ENCODE results near the gene NEK11.
A peak's percentile ranks its signal among the peaks of the same experiment; 100 is the strongest.

NEK11 gene, protein sequence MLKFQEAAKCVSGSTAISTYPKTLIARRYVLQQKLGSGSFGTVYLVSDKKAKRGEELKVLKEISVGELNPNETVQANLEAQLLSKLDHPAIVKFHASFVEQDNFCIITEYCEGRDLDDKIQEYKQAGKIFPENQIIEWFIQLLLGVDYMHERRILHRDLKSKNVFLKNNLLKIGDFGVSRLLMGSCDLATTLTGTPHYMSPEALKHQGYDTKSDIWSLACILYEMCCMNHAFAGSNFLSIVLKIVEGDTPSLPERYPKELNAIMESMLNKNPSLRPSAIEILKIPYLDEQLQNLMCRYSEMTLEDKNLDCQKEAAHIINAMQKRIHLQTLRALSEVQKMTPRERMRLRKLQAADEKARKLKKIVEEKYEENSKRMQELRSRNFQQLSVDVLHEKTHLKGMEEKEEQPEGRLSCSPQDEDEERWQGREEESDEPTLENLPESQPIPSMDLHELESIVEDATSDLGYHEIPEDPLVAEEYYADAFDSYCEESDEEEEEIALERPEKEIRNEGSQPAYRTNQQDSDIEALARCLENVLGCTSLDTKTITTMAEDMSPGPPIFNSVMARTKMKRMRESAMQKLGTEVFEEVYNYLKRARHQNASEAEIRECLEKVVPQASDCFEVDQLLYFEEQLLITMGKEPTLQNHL

DNA sequence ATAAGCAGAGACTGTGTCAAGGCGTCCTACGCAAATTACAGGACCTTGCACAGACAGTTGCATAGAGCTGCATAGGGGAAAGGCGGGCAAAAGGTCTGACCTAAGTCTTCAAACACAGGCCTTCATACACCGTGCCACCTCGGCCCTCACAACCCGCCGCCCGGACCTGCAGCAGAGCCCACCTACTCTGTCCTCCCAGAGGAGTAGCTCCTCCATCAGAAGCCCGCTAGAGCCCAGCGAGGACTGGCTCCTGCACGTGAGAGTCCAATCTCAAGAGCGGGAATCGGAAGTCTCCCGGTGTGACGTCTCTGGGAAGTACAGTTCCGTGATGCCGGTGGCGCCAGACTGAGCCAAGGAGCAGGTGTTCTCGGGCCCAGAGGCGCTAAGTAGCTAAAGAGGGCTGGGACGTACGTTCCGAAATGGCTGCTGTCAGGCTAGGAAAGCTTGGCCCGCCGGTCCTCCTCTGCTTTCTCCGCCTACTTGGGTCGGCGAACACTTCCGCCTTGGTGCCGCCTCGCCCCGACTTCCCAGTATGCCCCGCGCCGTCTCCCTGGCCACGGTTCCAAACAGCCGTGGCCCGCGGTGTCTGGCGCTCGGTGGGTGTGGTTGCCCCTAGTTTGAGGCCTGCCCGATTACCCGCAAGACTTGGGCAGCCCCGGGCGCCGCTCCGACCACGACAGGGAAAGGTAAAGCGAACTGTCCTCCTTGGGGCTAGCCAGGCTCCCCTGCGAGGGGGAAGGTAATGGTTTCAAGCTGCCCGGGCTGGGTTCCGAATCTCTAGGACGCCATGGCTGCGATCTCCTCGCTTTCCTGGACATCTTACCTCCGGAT is at the start of gene NEK11, which contains the start of gene ASTE1:
TSS of gene NEK11 (plus strand) at position 557 of the 831 bp plus-strand sequence. CDS start 2,832 bp downstream, outside the sequence.
TSS of gene ASTE1 (minus strand) at position 505 of the 831 bp plus-strand sequence. CDS start 1,519 bp downstream, outside the sequence.
- peak; percentile 93 for DNase-seq (ENCODE audit: low spot score)

DNA sequence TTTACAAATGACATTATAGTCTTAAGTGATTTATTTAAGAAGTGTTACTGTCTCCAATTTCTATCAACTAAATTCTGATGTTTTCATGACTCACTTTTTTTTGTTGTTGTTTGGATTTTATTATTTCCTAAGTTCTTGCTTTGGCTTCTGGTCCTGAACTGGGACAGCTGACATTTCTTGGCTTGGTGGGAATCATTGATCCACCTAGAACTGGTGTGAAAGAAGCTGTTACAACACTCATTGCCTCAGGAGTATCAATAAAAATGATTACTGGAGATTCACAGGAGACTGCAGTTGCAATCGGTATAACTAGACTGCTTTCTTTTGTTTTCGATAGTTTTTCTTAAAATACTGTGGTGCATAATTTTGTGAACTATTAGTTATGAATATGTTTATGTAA is 47.6 kb upstream of the NEK11 start:
- no peak for DNase-seq (ENCODE audit: low spot score)

DNA sequence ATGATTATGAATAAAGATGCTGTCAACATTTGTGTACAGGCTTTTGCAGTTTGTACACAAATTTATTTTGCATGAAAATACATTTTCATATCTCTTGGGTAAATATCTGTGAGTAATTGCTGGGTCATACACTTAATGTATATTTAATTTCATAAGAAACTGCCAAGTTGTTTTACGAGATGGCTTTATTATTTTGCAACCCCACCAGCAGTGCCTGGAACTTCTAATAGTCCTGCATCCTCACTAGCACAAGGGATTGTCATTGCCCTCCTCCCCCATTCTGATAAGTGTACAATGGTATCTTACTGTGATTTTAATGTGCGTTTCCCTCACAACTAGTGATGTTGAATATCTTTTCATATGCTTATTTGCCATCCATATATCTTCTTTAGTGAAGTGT is 45.2 kb upstream of the NEK11 start:
- DNase-seq (ENCODE audit: low spot score) = no peak

DNA sequence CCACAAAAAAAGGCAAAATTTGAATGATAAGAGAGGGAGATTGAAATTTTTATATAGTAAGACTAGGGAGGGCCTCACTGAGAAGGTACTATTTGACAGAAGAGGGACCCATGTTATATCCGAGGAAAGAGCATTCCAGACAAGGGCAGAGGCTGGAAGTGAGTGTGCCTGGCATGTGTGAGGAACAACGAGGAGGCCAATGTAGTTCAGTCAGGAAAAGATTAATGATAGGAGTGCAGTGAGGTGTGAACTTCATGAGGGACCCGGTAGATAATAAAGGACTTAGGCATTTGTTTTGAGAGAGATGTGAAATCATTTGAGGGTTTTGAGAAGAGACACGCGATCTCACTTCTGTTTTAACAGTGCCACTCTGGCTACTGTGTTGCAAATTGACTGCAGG is 36.4 kb upstream of the NEK11 start:
- no peak for DNase-seq (ENCODE audit: low spot score)

DNA sequence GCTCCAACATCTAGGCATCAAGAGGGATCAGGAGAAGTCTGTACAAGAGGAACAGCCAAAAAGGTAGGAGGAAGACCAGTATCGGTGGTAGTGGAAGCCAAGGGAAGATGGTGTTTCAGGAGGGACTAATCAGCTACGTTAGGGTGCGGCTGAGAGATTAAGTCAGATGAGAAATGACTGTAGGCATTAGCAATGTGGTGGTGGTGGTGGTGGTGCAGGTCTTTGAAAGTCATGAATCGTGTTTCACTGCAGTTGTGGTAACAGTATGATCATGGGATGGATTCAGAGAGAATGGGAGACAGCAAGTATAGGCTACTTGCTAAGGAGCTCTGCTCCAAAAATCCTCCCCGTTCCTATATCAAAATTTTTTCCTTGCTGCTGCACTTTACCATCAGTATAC is 35.6 kb upstream of the NEK11 start:
- no peak for DNase-seq (ENCODE audit: low spot score)

DNA sequence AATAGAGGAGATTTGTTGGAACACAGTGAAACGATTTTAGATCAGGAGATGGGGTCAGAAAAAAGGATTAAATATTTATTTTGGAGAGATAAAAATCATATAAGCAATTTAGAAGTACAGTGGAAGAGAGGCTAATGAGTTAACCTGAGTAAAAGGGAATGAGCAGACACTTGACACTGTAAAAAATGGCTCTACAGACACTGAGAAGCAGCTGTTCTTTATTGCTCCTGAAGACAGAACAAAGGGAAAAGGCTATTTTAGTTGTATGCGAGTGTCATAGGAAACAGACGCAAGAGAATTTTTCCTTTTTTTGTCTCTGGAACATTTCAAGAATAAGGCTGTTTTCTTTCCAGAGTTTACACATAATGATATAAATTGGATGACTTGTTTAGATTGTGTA is 34.3 kb upstream of the NEK11 start:
- DNase-seq (ENCODE audit: low spot score) = no peak

DNA sequence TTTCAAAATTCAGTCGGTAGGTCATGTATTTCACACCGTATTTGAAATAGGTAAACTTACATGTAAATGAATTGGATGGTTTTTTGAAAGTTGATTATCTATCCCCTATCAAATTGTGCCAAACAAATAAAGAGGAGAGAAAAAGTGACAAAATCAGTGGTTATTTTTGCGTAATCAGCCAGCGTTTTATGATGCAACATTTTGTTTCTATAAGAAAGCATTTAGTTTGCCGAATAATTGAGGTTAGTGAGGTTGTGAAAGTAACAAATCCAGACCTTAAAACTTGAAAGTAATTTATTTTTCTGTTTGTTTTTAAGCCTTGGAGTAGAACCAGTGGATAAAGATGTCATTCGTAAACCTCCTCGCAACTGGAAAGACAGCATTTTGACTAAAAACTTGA is 29.4 kb upstream of the NEK11 start:
- no peak for DNase-seq (ENCODE audit: low spot score)

DNA sequence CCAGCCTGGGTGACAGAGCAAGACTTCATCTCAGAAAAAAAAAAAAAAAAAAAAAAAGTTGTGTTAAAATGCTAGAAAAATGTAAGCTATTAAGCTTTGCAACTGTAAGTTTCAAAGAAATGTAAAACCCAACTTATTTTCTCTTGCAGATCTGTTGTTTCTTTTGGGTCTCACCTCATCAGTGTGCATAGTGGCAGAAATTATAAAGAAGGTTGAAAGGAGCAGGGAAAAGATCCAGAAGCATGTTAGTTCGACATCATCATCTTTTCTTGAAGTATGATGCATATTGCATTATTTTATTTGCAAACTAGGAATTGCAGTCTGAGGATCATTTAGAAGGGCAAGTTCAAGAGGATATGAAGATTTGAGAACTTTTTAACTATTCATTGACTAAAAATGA is 25.6 kb upstream of the NEK11 start:
- DNase-seq (ENCODE audit: low spot score) = no peak

DNA sequence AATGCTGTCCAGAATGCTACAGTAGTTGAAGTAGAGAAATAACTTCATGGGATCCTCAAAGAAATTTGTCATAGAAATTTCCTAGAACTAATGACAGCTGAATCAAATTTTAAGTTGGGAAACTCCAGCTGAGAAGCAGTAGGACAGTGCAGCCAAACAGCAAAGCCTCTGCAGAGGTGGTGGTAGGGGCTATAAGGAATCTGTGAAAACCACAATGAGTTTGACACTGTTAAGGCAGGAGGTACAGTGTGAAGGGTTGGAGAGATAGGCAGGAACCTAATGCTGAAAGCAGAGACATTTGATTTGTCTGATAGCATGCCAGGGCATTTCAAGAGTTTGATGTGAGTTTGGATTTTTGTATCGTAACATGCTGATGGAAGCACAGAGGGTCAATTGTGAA is 22.1 kb upstream of the NEK11 start:
- no peak for DNase-seq (ENCODE audit: low spot score)

DNA sequence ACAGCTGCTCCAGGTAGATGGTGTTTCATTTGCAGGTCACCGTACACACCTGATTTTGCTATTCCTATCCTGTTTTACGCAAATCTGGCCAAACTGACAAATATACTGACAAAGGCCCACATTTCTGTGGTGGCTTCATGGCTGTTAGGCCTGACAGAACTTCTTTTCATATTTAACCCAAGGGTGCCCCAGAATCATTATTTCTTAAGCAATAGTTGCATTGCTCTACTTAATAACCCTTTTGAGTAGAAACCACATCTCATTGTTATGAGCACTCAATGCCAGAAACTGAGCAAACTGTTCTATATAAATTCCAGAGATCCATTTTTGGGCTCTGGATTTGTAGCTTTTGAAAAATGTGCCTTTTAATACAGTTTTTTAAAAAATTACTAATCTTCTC is 19.4 kb upstream of the NEK11 start:
- DNase-seq (ENCODE audit: low spot score) = no peak

DNA sequence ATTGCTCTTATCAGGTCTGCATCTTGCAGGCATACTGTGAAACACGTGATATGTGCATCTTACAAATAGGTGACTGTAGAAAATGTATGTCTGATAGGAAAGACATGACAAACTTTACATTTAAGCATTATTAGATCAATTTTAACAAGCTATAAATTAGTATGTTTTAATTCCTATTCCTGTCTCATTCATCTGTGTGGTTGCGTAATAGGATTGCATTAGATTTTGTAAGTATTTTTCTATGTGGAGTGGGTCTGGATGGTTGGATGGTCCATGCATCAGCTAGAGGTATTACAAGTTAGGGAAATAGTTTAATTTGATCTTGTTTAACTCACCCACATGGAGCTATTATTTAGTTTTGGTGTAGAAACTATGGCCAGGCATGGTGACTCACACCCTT is 18.9 kb upstream of the NEK11 start:
- DNase-seq (ENCODE audit: low spot score) = no peak

DNA sequence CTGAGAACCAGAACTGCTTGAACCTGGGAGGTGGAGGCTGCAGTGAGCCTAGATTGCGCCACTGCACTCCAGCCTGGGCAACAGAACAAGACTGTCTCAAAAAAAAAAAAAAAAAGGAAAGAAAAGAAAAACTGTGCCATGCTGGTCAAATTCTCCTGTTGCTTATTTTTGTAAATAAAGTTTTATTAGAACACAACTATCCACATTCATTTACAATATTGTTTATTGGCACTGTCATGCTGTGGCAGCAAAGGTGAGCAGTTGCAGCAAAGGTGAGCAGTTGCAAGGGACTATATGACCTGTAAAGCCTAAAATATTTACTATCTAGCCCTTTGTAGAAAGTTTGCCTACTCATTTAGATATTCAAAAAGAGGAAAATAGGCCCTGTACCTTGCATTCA is 18.4 kb upstream of the NEK11 start:
- no peak for DNase-seq (ENCODE audit: low spot score)

DNA sequence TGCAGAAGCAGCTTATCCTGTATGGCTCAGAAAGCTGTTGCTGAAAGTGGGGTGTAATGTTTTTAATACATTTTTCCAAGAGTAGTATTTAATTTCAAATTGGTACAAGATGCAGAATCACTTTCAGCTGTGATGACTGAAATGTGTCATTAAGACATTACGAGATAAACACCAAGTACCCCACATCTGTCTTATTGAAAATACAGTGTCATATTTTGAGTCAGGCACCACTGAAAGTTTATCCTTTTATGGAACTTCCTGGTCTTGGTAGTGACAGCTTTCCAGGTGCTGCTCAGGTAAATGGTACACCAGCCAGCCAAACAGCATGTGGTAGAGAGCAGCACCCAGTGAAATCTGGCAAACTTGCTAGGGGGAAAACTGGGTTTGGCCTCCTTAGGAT is 17.0 kb upstream of the NEK11 start:
- DNase-seq (ENCODE audit: low spot score) = no peak

DNA sequence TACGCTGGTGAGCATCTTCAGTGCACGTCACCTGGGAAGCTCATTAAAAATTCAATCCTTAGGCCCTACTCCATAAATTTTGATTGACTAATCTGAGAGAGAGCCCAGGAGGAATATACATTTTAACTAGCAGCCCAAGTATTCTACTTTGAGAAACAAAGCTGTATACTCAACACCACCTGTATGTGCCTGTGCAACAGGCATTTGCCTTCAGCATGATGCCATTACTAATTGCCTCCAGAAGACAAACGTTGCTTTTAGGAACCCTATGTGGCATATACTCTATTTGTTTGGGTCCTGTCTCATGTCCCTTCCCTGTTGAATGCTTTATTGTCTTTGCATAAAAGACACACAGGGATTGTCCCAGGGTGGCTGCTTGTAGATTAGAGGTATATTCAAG is 7.7 kb upstream of the NEK11 start:
- no peak for DNase-seq (ENCODE audit: low spot score)

DNA sequence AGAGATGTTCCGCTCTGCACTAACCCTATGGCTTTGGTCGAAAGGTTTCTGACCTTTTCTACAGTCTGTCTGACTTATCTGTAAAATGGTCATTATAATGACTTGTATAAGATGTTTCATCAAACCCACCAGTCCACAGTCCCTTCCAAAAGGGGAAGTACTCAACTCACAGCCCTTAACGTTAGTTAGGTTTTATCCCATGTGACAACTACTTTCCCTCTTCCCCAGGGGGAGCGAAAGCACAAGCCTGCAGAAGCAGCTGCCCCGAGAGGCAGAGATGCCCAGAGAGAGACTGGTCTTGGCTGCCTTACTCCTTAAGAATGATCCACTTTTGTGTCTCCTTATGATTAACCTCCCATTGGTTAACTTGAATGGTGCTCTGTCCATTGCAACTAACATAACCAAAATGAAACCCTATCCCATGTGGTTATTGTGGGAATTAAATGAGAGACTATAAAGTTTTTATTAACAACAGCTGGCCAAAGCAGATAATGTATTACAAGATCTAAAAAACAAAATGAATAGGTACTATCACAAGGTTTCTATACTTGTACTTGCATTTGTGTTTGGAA is 6.5 kb upstream of the NEK11 start:
- DNase-seq (ENCODE audit: low spot score) = peak; percentile 39

DNA sequence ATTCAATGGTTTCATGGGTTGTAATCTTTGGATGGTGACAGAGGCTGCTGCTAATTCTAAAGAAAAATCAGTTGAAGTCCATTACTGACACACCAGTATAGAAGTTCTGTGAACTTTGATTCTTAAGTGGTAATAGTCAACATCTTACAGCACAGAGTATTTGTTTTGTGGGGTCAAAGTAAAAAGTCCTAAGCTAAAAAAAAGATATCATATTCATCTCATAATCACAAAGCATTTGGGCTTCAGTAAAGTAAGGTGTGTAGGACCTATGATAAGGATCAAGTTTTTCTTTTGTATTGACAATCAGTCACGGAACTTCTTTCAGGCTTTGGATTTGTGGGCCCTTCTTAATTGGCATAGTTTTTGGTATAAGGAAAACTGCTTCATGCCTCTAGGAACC is 1.1 kb upstream of the NEK11 start:
- no peak for DNase-seq (ENCODE audit: low spot score)

DNA sequence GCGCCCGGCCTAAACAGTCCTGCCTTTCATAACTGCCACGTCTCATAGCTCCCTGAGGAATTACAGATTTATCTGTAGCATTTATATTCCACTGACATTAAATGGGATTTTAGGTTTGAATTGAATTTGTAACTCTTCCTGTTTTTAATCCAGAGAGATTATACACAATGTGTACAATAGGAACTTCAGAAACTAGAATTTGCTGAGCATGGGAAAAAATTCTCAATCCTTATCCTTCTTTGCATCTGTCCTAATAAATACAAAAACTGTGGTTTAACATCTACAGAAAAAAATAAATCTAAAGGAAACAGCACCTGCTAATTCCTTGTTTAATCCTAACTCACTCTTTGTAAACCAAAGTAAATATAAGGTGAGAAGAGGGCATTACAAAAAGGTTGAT is 2.2 kb downstream of the NEK11 start:
- no peak for DNase-seq (ENCODE audit: low spot score)

DNA sequence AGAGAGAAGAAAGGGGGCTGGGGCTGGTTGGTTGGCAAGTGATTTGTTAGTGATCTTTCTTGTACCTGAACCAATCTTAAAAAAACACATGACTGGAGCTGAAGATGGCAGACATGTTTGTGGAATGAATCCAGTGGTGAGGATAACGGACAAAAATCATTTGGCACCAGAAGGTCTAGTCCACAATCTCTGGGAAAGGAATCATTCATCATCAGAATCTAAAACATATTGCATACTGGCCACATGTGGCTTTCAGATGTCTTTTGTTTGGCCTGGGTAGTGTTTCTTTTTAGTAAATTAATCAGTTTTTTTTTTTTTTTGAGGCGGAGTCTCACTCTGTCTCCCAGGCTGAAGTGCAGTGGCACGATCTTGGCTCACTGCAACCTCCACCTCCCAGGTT is 5.0 kb downstream of the NEK11 start:
- DNase-seq (ENCODE audit: low spot score) = no peak

DNA sequence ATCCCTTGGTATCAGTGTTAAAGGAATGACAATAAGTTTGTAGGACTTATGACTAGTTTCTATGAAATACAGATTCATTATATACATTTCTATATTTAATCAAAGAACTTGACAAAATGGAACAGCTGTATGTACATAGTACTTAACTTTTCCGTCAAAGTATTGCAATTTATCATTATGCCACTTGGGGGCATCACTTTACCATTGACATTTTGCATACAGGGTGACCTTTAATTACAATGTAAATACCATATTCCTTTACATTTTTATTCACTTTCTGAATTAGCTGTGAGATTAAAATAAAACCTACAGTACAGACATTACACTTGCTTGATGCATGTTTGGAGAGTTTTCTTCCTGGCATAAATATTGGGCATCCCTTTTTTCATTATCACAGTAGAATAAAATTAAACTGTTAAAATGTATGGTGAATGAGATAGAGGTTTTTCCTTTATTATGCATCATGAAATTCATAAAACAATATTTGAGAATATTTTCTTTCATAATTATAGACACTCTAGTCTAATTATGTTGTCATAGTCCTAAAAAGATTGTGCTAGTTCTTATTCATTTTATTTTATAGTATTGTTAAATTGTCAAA is 6.9 kb downstream of the NEK11 start:
- DNase-seq (ENCODE audit: low spot score) = peak; percentile 15

DNA sequence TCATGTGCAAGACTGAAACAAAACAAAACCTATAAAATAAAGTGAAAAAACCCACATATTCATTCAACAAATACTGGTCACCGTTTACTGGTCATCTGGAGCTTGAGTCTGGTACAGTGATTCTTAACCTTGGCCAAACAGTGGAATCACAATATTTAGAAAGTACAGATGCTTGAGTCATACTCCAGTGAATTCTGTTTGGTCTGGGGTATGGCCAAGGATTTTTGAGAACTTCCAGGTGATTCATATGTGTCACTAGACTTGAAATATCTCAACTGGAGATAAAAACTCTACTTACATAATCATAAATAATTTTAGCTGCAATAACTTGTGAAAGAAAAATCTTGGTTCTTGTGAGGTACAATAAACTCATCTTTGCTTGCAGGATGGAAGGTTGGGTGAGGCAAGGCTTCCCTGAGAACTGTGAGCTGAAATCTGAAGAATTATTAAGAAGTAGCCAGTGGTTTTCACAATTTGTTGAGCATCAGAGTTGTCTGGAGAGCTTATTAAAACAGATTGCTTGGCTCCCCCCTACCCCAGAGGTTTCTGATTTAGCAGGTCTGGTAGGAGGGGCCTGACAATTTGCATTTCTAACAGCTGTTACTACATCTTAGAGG is 9.6 kb downstream of the NEK11 start:
- no peak for DNase-seq (ENCODE audit: low spot score)

DNA sequence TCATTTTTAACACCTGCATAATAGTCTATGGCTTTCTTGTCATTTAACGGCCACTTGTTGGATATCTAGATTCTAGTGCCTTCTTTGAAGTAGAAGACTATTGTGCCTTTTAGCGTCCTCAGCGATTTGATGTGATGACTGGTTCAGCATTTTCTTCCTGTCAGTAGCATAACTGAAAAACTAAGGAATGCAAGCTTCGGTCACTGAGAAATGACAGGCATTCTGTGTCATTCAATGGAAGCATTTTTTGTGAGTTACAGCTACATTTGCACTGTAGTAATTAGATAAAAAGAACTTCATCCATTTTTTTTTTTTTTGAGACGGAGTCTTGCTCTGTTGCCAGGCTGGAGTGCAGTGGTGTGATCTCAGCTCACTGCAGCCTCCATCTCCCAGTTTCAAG is 10.3 kb downstream of the NEK11 start:
- no peak for DNase-seq (ENCODE audit: low spot score)

DNA sequence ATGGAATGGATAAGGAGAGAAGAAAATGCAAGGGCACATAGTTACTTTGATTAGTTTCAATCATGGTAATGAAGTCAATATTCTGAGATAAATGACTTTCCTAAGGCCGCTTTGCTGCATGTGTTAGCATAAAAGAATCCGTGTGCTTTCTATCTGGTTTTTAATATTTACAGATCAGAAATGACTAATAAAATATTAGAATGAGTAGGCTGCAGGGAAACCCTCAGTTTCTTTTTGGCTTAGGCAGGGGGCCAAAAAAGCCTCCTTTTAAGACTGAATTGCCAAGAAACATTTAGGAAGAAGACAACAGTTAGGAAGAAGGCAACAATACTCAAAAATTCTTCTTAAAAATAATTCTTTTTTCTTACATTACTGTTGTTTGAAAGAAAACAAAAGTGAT is 11.6 kb downstream of the NEK11 start:
- no peak for DNase-seq (ENCODE audit: low spot score)
